Fibroblast of the aortic adventitia (primary cell): ENCODE results near the gene TMC7. TPM values are rescaled to one million over a fixed set of nuclear protein-coding genes. Genes with fewer than 3 reads are reported as not detected.

Experiments
- DNase-seq: peaks from one replicate; pipeline ENCODE4 v3.0.0-alpha.2; 2010; ENCODE audit warnings: low read depth
- H3K4me3 ChIP-seq: 2 replicates; pipeline ENCODE4 v1.5.1; 2011; ENCODE audit warnings: low read depth, mild to moderate bottlenecking, control low read depth, low read length, moderate library complexity
- total RNA-seq: library from RNA; depleted of rRNA; stranded (reverse); fragments of >200 nt; gene quantifications from 2 replicates; pipeline ENCODE4 v1.2.3, GENCODE V29; 2012; ENCODE audit warnings: low replicate concordance
- TF ChIP-seq, protein P1 (sequence below): IDR thresholded peaks from 2 replicates; pipeline ENCODE4 v1.5.1; 2011; ENCODE audit warnings: mild to moderate bottlenecking, low read length, control low read depth, inconsistent platforms; ENCODE audit not compliant: insufficient read depth

TMC7 gene
- total RNA-seq, 1 donor = 1.5 TPM

DNA sequence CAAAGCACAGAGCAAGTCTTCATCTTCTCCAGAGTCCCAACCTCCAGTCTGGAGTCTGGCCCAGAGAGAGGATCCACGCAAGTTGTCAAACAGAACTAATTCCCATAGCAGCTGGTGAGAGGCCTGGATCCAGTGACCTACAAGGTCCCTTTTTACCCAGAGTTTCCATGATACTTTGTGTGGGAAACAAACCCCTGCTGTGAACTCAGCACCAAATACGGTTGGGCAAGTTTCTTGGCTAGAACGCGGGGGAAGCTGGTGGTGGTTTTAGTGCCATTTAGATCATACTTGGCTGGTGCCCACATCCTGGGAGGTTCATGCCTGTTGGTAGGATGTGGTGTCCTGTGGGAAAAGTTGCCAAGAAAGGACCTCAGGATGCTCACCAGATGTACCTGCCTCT lies 18.1 kb downstream of the TMC7 start:
- DNase-seq = peak; percentile 50
- TF ChIP-seq, protein P1, sequence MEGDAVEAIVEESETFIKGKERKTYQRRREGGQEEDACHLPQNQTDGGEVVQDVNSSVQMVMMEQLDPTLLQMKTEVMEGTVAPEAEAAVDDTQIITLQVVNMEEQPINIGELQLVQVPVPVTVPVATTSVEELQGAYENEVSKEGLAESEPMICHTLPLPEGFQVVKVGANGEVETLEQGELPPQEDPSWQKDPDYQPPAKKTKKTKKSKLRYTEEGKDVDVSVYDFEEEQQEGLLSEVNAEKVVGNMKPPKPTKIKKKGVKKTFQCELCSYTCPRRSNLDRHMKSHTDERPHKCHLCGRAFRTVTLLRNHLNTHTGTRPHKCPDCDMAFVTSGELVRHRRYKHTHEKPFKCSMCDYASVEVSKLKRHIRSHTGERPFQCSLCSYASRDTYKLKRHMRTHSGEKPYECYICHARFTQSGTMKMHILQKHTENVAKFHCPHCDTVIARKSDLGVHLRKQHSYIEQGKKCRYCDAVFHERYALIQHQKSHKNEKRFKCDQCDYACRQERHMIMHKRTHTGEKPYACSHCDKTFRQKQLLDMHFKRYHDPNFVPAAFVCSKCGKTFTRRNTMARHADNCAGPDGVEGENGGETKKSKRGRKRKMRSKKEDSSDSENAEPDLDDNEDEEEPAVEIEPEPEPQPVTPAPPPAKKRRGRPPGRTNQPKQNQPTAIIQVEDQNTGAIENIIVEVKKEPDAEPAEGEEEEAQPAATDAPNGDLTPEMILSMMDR = no peak

DNA sequence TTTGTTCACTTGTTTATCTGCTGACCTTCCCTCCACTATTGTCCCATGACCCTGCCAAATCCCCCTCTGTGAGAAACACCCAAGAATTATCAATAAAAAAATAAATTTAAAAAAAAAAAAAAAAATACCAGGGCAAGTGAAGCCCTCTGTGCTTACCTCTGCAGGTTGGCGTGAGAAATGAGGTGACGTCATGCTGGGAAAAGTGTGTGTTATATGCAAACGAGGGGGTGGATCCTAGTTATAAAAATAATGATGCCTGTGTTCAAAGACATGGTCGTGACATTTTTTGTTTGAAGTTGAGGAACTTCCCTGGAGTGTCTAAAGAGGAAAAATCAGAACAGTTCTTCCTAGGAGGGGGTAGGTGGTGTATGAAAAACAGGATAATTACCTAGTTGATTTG lies 20.2 kb downstream of the TMC7 start:
- no peak overlapping the region for H3K4me3 ChIP-seq
- TF ChIP-seq, protein P1 = no peak
- DNase-seq = no peak

More for the DNA sequence above, 18.1 kb downstream of the TMC7 start:
- H3K4me3 ChIP-seq = no peak overlapping the region

DNA sequence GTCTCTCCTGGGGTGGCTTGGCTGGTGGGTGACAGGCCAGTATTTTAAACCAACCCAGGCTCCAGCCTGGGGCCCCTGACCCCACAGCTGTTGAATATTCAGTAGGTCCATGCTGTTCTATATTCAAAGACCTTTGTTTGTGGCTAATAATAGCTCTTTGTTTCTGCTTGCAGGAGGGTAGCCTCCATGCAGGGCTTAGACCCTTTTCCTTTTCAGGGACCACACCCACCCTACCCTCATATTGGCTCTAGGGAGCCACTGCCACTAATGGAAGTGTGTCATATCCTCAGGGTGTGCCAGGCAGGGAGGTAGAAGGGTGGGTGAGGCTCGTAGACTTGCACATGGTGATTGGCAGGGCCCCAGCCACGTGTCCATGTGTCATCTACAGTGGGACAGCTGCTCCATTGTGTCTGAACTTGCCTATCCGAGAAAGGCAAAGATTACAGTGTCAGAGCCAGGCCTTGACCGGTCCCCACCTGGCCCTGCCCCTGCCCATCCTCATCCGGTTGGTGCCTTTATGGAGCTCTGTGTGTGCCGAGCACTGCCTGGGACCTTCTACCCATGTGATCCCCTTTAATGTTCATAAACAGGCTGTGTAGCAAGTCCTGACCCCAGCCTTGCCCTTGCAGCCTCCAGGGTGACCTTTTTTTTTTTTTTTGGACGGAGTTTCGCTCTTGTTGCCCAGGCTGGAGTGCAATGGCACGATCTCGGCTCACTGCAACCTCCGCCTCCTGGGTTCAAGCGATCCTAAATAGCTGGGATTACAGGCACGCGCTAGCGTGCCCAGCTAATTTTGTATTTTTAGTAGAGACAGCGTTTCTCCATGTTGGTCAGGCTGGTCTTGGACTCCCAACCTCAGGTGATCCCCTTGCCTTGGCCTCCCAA lies 22.1 kb downstream of the TMC7 start:
- TF ChIP-seq, protein P1 = no peak
- H3K4me3 ChIP-seq = no peak overlapping the region
- DNase-seq = peak; percentile 44

DNA sequence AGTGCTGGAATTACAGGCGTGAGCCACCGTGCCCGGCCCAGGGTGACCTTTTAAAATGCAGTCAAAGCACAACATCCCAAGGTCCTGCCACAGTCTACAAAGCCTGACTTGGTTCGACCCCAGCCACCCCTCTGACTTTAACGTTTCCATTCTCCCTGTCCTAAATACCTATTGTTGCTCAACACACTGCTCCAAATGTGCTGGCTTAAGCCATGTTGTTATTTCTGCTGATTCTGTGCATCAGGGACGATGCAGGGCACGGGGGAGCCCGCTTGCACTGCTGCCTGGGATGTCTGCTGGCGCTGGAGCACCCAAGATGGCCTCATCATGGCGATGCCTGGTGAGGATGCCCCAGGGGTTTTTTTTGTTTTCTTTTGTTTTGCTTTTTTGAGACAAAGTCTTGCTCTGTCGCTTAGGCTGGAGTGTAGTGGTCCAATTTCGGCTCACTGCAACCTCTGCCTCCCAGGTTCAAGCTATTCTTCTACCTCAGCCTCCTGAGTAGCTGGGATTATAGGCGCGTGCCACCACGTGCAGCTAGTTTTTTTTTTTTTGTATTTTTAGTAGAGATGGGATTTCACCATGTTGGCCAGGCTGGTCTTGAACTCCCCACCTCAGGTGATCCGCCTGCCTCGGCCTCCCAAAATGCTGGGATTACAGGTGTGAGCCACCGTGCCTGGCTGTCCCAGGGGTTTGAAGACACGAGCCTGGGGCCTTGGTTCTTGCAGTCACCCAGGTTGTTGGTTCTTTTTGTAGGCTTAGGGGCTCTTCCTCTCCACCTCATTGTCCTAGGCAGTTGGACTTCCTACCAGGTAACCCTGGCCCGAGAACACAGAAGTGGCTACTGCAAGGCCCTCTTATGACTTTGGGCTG lies 22.9 kb downstream of the TMC7 start:
- DNase-seq = no peak
- TF ChIP-seq, protein P1 = no peak
- no peak overlapping the region for H3K4me3 ChIP-seq

DNA sequence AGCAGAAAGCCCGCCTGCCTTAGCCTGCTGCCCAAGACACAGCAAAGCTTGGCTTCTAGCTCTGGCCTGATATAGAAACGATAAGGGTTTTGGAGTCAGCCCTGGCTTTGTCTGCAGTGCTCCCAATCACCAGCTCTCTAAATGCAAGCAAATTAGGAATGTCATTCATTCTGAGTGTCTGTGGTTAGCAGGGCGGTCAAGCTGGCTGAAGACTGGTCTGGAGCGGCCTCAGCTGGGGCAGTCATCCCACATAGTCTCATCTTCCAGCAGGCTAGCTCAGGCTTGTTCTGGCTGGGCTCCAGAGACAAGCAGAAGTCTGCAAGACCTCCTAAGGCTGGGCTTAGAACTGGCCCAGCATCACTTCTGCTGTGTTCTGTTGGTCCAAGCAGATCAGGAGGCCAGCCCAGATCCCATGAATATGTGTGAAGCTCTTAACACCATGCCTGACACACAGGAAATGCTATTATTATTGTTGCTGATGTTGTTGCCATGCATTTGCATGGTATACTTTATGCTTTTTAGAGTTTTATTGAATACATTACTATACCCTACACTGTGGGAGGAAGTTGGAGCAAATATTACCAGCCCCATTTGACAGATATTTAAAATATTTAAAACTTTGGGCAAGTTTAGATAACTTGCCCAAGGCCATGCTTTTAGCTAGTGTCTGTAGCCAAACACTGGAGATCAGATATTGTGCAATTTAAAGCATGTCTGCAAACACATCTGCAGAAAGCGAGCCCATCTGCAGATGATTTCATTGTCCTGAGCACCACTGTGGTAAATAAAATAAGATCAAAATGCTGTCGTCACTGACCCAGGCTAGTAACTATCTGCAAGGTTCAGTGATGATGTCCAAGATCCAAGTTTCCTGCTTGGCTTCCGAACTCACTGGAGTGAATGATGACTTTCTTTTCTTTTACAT lies 24.8 kb downstream of the TMC7 start:
- no peak overlapping the region for H3K4me3 ChIP-seq
- peak; percentile 95 for DNase-seq
- TF ChIP-seq, protein P1 = no peak

DNA sequence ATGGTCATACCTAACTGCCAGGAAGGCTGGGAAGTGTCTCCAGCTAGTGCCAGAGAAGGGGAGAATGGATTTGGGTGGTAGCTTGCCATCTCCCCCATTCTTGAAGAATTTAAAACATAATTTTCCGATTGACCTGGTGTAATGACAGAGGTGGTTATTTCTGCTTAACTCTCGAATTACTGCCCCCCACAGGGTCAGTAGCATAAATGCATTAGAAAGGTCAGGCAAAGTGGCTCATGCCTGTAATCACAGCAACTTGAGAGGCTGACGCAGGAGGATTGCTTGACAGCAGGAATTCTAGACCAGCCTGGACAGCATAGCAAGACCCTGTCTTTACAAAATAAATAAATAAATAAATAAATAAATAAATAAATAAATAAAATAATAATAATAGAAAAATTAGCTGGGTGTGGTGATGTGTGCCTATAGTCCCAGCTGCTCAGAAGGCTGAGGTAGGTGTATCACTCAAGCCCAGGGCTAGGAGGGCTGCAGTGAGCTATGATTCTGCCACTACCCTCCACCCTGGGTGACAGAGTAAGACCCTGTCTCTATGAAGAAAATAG lies 27.5 kb downstream of the TMC7 start:
- DNase-seq = no peak
- no peak overlapping the region for H3K4me3 ChIP-seq
- TF ChIP-seq, protein P1 = no peak
